Endothelial cell of umbilical vein (primary cell): ENCODE measurements around the gene PYGB. TPM values are rescaled to one million over a fixed set of nuclear protein-coding genes. Genes with fewer than 3 reads are reported as not detected.

ENCODE experiments used
- BruUV-seq: library from RNA; stranded (reverse); fragments of 400-500 nt; replicated peaks from 2 replicates; lab custom pipeline; 2021; lab: Mats Ljungman, UMichigan
- CTCF ChIA-PET: fragments of 300-600, 350-600 bp; sonication (Branson Sonifier 250); formaldehyde crosslinking; loops from one replicate; lab custom pipeline; 2021; ENCODE audit warnings: antibody characterized with exemption, inconsistent platforms; lab: Charles Lee
- POLR2A ChIA-PET: fragments of 300-600, 350-600 bp; sonication (Branson Sonifier 250); formaldehyde crosslinking; loops from one replicate; lab custom pipeline; 2021; ENCODE audit warnings: antibody characterized with exemption, inconsistent platforms; lab: Charles Lee
- DNase-seq: peaks from one replicate; pipeline ENCODE4 v3.0.0-alpha.2; 2011; ENCODE audit warnings: low read depth, low spot score
- FAIRE-seq: peaks from 2 replicates; lab custom pipeline; 2011; peaks lifted over from hg19 to GRCh38; lab: Jason Lieb, UNC
- H2AFZ ChIP-seq: 2 replicates; pipeline ENCODE4 v1.6.0; 2012; ENCODE audit warnings: low read depth, low read length, control low read depth, inconsistent platforms
- H3K27ac ChIP-seq: 2 replicates; pipeline ENCODE4 v1.5.1; 2011; ENCODE audit warnings: low read depth, mild to moderate bottlenecking, control low read depth, low read length, moderate library complexity; ENCODE audit not compliant: insufficient read depth
- H3K27me3 ChIP-seq, 2 experiments: 2 replicates each; pipeline versions ENCODE4 v1.6.0 to v1.6.1; 2011; ENCODE audit warnings: low read length in 2 of 2, mixed read lengths in 1 of 2; ENCODE audit not compliant: control insufficient read depth in 2 of 2, insufficient read depth in 2 of 2
- H3K36me3 ChIP-seq, 2 experiments: 2 replicates in 1 of 2; 3 replicates in 1 of 2; pipeline ENCODE4 v1.5.1; 2011; ENCODE audit warnings: low read length in 2 of 2, mild to moderate bottlenecking in 1 of 2, moderate library complexity in 1 of 2; ENCODE audit not compliant: control insufficient read depth in 2 of 2, insufficient read depth in 2 of 2; ENCODE audit errors: extremely low read depth in 1 of 2
- H3K4me1 ChIP-seq: 3 replicates; pipeline ENCODE4 v1.5.1; 2011; ENCODE audit warnings: mild to moderate bottlenecking, low read length; ENCODE audit not compliant: control insufficient read depth, insufficient read depth; ENCODE audit errors: extremely low read depth
- H3K4me2 ChIP-seq: 2 replicates; pipeline ENCODE4 v1.6.1; 2011; ENCODE audit warnings: low read length, control low read depth, mixed read lengths; ENCODE audit not compliant: insufficient read depth
- H3K4me3 ChIP-seq, 3 experiments: fragments of 200-600 bp in 1 of 3; sonication (generic), shearing (Covaris generic) in 1 of 3; replicated peaks in 1 of 3; 2 replicates each; pipeline ENCODE4 v1.5.1; 2011 to 2016; ENCODE audit warnings: control low read depth in 3 of 3, low read length in 3 of 3, mild to moderate bottlenecking in 2 of 3, inconsistent platforms in 1 of 3, low read depth in 1 of 3, moderate library complexity in 1 of 3; ENCODE audit not compliant: insufficient read depth in 1 of 3
- H3K79me2 ChIP-seq: 2 replicates; pipeline ENCODE4 v1.6.0; 2012; ENCODE audit warnings: low read length, inconsistent platforms; ENCODE audit not compliant: control insufficient read depth, insufficient read depth
- H3K9ac ChIP-seq: replicated peaks from 2 replicates; pipeline ENCODE3; 2011; ENCODE audit warnings: low read length, control low read depth; ENCODE audit not compliant: insufficient read depth; ENCODE audit errors: extremely low read depth
- H3K9me1 ChIP-seq: replicated peaks from 3 replicates; pipeline ENCODE4 v1.6.0; 2011; ENCODE audit warnings: mild to moderate bottlenecking, low read length; ENCODE audit not compliant: control insufficient read depth, insufficient read depth; ENCODE audit errors: extremely low read depth
- H3K9me3 ChIP-seq: replicated peaks from 2 replicates; pipeline ENCODE4 v1.5.1; 2012; ENCODE audit warnings: low read length, inconsistent platforms; ENCODE audit not compliant: control insufficient read depth, insufficient read depth
- H4K20me1 ChIP-seq: replicated peaks from 2 replicates; pipeline ENCODE3; 2011; ENCODE audit warnings: mild to moderate bottlenecking, low read length; ENCODE audit not compliant: control insufficient read depth, insufficient read depth; ENCODE audit errors: extremely low read depth
- CTCF ChIP-seq, 2 donors: IDR thresholded peaks; 1 replicate in 1 of 2; 2 replicates in 1 of 2; pipeline ENCODE4 v1.5.1; 2011; ENCODE audit warnings: low read length in 2 of 2, mild to moderate bottlenecking in 2 of 2, moderate library complexity in 2 of 2, control low read depth in 1 of 2, inconsistent platforms in 1 of 2, low read depth in 1 of 2; ENCODE audit not compliant: insufficient read depth in 1 of 2; ENCODE audit errors: extremely low read depth in 1 of 2
- FOS ChIP-seq: IDR thresholded peaks from 2 replicates; pipeline ENCODE4 v1.6.1; 2011; ENCODE audit warnings: mild to moderate bottlenecking, low read length, moderate library complexity, borderline replicate concordance; ENCODE audit not compliant: insufficient read depth
- GATA2 ChIP-seq: IDR thresholded peaks from 2 replicates; pipeline ENCODE4 v1.7.0; 2011; ENCODE audit warnings: low read depth, mild to moderate bottlenecking, moderate library complexity, mixed read lengths, low read length; ENCODE audit not compliant: insufficient read length, insufficient read depth
- JUN ChIP-seq: IDR thresholded peaks from 2 replicates; pipeline ENCODE4 v1.6.1; 2011; ENCODE audit warnings: borderline replicate concordance, low read depth; ENCODE audit not compliant: insufficient read length, insufficient read depth
- MAX ChIP-seq: IDR thresholded peaks from 2 replicates; pipeline ENCODE4 v1.6.1; 2011; ENCODE audit not compliant: insufficient read depth, insufficient read length
- MYC ChIP-seq: IDR thresholded peaks from one replicate; pipeline ENCODE4 v1.6.1; 2011; ENCODE audit warnings: mild to moderate bottlenecking, low read depth, low read length
- POLR2A ChIP-seq: IDR thresholded peaks from 2 replicates; pipeline ENCODE4 v1.6.1; 2012; ENCODE audit warnings: low read depth, mild to moderate bottlenecking, control low read depth, low read length
- POLR2AphosphoS5 ChIP-seq: IDR thresholded peaks from 2 replicates; pipeline ENCODE4 v1.6.1; 2012; ENCODE audit warnings: low read depth, mild to moderate bottlenecking, control low read depth, low read length, moderate library complexity; ENCODE audit not compliant: insufficient read depth
- dilution Hi-C: fragments of 300-500 bp; cut with MboI; formaldehyde crosslinking; loops from one replicate; pipeline ENCODE4 v1.15.0; 2019; ENCODE audit warnings: low sequenced_read_pairs; ENCODE audit not compliant: extremely low pct_ligation_motif_present
- intact Hi-C: fragments of 100-400 bp; cut with micrococcal nuclease; formaldehyde crosslinking; loops from one replicate; pipeline ENCODE4 v1.10.0; 2022
- polyA plus RNA-seq, 4 experiments: library from polyadenylated mRNA; depleted of rRNA in 3 of 4; stranded (reverse) in 3 of 4; unstranded in 1 of 4; fragments of >200 nt; gene quantifications; 2 replicates each; pipeline versions ENCODE4 v1.2.1 to v1.2.3, GENCODE V29; 2011 to 2012; ENCODE audit warnings: missing spikeins in 1 of 4
- total RNA-seq: library from RNA; stranded (reverse); gene quantifications from 2 replicates; pipeline ENCODE4 v1.2.3, GENCODE V29; 2021

Gene PYGB
- total and polyA plus RNA-seq, 2 donors (not counting 3 experiments of a cell fraction or from before 2014, with no cell fraction given): 36.1 to 60.2 TPM

GRCh38 chr20:25218109-25218486 is 29.8 kb upstream of the PYGB start:
- CTCF ChIA-PET: interaction anchor here (2.8 kb wide), 1 partner anchor 29 kb away, joined by 10 read pairs; the partner anchor contains the start of gene PYGB
- TF ChIP-seq CTCF (IDR thresholded peaks at IDR 0.05; ENCODE audit: extremely low read depth in 1 of 2, insufficient read depth in 1 of 2, low read depth in 1 of 2, low read length in 2 of 2) (no peak), POLR2A (no peak), POLR2AphosphoS5 (no peak), GATA2 (no peak), MAX (no peak), MYC (no peak), JUN (no peak), FOS (no peak)
- FAIRE-seq: no peak

More at GRCh38 chr20:25218109-25218486, 29.8 kb upstream of the PYGB start:
- dilution Hi-C loops: no loop called here
- Histone ChIP-seq H4K20me1 (no peaks in the 10 kb centered on the region), H3K4me3 (no peak overlapping the region), H3K9me1 (no peaks in the 10 kb centered on the region), H3K36me3 (peaks cover 0 to 3% of the 10 kb centered on the region in 2 experiments), H3K4me1 (peaks cover under 1% of the 10 kb centered on the region), H3K27ac (no peak overlapping the region), H3K27me3 (no peaks in the 10 kb centered on the region), H3K9me3 (no peaks in the 10 kb centered on the region), H3K9ac (no peak overlapping the region), H3K79me2 (no peaks in the 10 kb centered on the region), H2AFZ (no peak overlapping the region), H3K4me2 (no peak overlapping the region)
- BruUV-seq: no TSS peak
- POLR2A ChIA-PET: no interaction called here
- intact Hi-C loops: no loop called here
- no peak for DNase-seq
